H1 (cell line): Measurements from ENCODE around the gene HLA-E. TPM values are rescaled to one million over a fixed set of nuclear protein-coding genes. Genes with fewer than 3 reads are reported as not detected.

Experiments used
- CREB1 ChIP-seq: IDR thresholded peaks from 2 replicates; pipeline ENCODE4 v1.6.1; 2012; ENCODE audit warnings: inconsistent platforms
- CTCF ChIP-seq, 3 experiments: IDR thresholded peaks; 1 replicate in 2 of 3; 2 replicates in 1 of 3; pipeline versions ENCODE4 v1.5.1 to v1.6.1; 2011; ENCODE audit warnings: low read length in 3 of 3, mild to moderate bottlenecking in 3 of 3, inconsistent platforms in 2 of 3, low read depth in 1 of 3, moderate library complexity in 1 of 3; ENCODE audit not compliant: insufficient read depth in 1 of 3; ENCODE audit errors: control extremely low read depth in 1 of 3
- JUND ChIP-seq: IDR thresholded peaks from 2 replicates; pipeline ENCODE4 v1.6.1; 2011; ENCODE audit warnings: mild to moderate bottlenecking, improper control_type of control experiment, low read length
- RAD21 ChIP-seq, 2 experiments: IDR thresholded peaks in 1 of 2; conservative IDR thresholded peaks in 1 of 2; 2 replicates each; pipeline ENCODE4 v1.6.1; 2011; ENCODE audit warnings: low read depth in 2 of 2, low read length in 2 of 2, improper control_type of control experiment in 1 of 2, inconsistent platforms in 1 of 2, mild to moderate bottlenecking in 1 of 2, moderate library complexity in 1 of 2
- TEAD4 ChIP-seq: IDR thresholded peaks from 2 replicates; pipeline ENCODE4 v1.6.1; 2012; ENCODE audit warnings: low read depth, low read length, inconsistent platforms, mixed read lengths
- YY1 ChIP-seq: IDR thresholded peaks from 2 replicates; pipeline ENCODE4 v1.6.1; 2011; ENCODE audit warnings: low read depth, mild to moderate bottlenecking, low read length
- polyA plus RNA-seq, 7 experiments: library from polyadenylated mRNA; depleted of rRNA in 3 of 7; stranded (reverse) in 5 of 7; unstranded in 2 of 7; fragments of >200 nt in 5 of 7; fragments of 200-250 nt in 2 of 7; gene quantifications; 1 replicate in 5 of 7; 2 replicates in 1 of 7; 4 replicates in 1 of 7; pipeline versions ENCODE4 v1.2.1 to v1.2.3, GENCODE V29; 2011 to 2013; ENCODE audit warnings: missing spikeins in 2 of 7, mixed read lengths in 2 of 7
- total RNA-seq: library from RNA; stranded (reverse); fragmentation: NEBNext Ultra II Directional; extraction: Animal tissue kit (Norgen Biotek cat#: 25700); gene quantifications from 2 replicates; pipeline ENCODE4 v1.2.1, GENCODE V29; 2021

The HLA-E gene
- total and polyA plus RNA-seq, 2 of the 8 experiments (the other 6 are each of a cell fraction or from before 2014, with no cell fraction given), result 20.2 to 28.0 TPM

GRCh38 chr6:30453508-30454116, 35.7 kb upstream of the HLA-E start (continued):
- TF ChIP-seq CTCF (IDR thresholded peaks at IDR 0.05; ENCODE audit: control extremely low read depth in 1 of 3, insufficient read depth in 1 of 3, low read depth in 1 of 3, low read length in 3 of 3), result peak; percentile 93 to 97 (median 94)
- TF ChIP-seq TEAD4, result 0 out of 2 replicates have a peak, but pooled peaks have one; percentile 4
- peak; percentile 38 for TF ChIP-seq CREB1
- 0 out of 2 replicates have a peak, but pooled peaks have one; percentile 41 for TF ChIP-seq JUND
- peak; percentile 75 to 83 for TF ChIP-seq RAD21 (IDR thresholded peaks at IDR 0.05 in 1 of 2, conservative IDR thresholded peaks at IDR 0.05 in 1 of 2; ENCODE audit: low read depth in 2 of 2, low read length in 2 of 2)
- 0 out of 2 replicates have a peak, but pooled peaks have one; percentile 15 for TF ChIP-seq YY1
